Astrocyte of the cerebellum (primary cell): ENCODE measurements around the gene VCL.

ENCODE experiments used
- DNase-seq: peaks from one replicate; pipeline ENCODE4 v3.0.0-alpha.2; 2011; ENCODE audit warnings: low read depth
- H3K4me3 ChIP-seq: 2 replicates; pipeline ENCODE4 v1.5.1; 2011; ENCODE audit warnings: mild to moderate bottlenecking, low read depth, low read length, moderate library complexity
- in situ Hi-C: cut with HindIII; loops from 2 replicates; pipeline ENCODE4 v1.10.0; 2017; ENCODE audit warnings: low sequenced_read_pairs
- TF ChIP-seq, protein P1 (sequence below): IDR thresholded peaks from 2 replicates; pipeline ENCODE4 v1.5.1; 2012; ENCODE audit warnings: low read length, low read depth, moderate library complexity, mild to moderate bottlenecking; ENCODE audit errors: missing control alignments

VCL gene

DNA sequence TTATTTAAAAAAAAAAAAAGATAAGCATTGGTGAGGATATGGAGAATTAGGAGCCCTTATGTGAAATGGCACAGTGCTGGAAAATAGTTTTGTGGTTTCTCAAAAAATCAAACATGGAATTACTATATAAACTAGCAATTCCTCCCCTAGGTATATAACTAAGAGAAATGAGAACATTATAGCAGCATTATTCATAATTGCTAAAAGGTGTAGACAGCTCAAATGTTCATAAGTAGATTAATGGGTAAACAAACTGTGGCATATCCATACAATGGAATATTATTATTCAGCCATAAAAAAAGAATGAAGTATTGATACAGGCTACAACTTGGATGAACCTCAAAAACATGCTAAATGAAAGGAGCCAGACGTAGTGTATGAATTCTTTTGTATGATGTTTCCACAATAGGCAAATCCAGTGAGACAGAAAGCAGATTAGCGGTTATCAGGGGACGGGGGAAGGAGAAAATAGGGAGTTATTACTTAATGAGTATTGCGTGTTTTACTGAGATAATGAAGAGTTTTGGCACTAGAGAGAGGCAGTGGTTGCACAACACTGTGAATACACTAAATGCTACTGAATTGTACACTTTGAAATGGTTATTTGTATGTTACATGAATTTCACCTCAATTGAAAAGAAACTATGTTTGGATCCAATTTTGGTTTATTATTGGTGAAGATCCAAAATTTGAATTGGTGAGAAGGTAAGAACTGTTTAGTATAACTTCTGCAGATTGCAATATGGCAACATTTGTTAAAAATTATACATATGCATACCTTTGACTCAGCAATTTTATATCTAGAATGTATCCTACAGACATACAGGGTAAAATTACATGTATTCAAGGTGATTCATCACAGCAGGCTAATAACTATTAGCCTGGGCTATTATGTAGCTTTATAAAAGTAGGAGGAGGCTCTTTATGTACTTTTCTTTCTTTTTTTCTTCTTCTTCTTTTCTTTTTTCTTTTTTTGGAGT, 69.7 kb downstream of the VCL start:
- in situ Hi-C loops, result no loop called here

GRCh38 chr10:74071157-74071556, 73.2 kb downstream of the VCL start:
- no peak overlapping the region for H3K4me3 ChIP-seq
- in situ Hi-C loops, result no loop called here
- TF ChIP-seq, protein P1, sequence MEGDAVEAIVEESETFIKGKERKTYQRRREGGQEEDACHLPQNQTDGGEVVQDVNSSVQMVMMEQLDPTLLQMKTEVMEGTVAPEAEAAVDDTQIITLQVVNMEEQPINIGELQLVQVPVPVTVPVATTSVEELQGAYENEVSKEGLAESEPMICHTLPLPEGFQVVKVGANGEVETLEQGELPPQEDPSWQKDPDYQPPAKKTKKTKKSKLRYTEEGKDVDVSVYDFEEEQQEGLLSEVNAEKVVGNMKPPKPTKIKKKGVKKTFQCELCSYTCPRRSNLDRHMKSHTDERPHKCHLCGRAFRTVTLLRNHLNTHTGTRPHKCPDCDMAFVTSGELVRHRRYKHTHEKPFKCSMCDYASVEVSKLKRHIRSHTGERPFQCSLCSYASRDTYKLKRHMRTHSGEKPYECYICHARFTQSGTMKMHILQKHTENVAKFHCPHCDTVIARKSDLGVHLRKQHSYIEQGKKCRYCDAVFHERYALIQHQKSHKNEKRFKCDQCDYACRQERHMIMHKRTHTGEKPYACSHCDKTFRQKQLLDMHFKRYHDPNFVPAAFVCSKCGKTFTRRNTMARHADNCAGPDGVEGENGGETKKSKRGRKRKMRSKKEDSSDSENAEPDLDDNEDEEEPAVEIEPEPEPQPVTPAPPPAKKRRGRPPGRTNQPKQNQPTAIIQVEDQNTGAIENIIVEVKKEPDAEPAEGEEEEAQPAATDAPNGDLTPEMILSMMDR, result no peak
- peak; percentile 78 for DNase-seq

More for the DNA sequence above, 69.7 kb downstream of the VCL start:
- TF ChIP-seq, protein P1, result no peak
- H3K4me3 ChIP-seq, result no peak overlapping the region
- DNase-seq, result no peak

GRCh38 chr10:74072503-74072902, 74.6 kb downstream of the VCL start:
- no peak for DNase-seq
- in situ Hi-C loops, result no loop called here
- TF ChIP-seq, protein P1, result no peak
- no peak overlapping the region for H3K4me3 ChIP-seq

DNA sequence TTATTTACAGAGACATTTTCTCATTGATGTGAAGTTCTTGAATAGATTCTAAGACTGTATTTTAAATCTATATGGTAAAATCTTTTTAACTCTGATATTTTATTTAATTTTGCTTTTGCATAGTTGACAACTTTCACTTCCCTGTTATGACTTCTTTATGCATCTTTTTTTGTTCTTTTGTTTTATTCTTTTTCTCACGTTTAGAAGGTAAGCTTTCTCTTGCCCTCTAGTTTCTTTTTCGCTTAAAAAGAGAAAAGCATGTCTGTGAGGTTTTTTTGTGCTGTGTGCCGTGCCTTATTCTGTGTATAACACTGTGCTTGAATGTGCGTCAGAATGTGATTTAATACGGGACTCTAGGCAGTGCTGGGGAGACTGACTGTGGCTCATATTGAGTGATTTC, 78.0 kb downstream of the VCL start:
- no peak overlapping the region for H3K4me3 ChIP-seq
- DNase-seq, result no peak
- TF ChIP-seq, protein P1, result no peak
- in situ Hi-C loops, result no loop called here

GRCh38 chr10:74076961-74077360, 79.0 kb downstream of the VCL start:
- no peak for DNase-seq
- H3K4me3 ChIP-seq, result no peak overlapping the region
- in situ Hi-C loops, result no loop called here
- TF ChIP-seq, protein P1, result no peak

- no peak overlapping the region for H3K4me3 ChIP-seq
- TF ChIP-seq, protein P1, result no peak
- in situ Hi-C loops, result no loop called here
- DNase-seq, result no peak
Measured at GRCh38 chr10:74077416-74077815, 79.5 kb downstream of the VCL start.
